Small intestine (tissue), 7 donors: ENCODE results near the gene DEXI. TPM values are rescaled to one million over a fixed set of nuclear protein-coding genes. Genes with fewer than 3 reads are reported as not detected.
A peak's percentile ranks its signal among the peaks of the same experiment; 100 is the strongest.
"Not testable (repeated sequence)": the region's sequence is repeated elsewhere in the genome, so short reads cannot be mapped to it uniquely, and the experiment has no call there.

ENCODE experiments used
- DNase-seq, 2 donors: peaks; one replicate each; pipeline versions ENCODE4 v3.0.0 to v3.0.0-alpha.2; 2013
- FAIRE-seq: peaks from 2 replicates; lab custom pipeline; 2012; peaks lifted over from hg19 to GRCh38; lab: Jason Lieb, UNC
- H3K27ac ChIP-seq, 3 donors: one replicate each; pipeline ENCODE4 v1.5.1; 2013; ENCODE audit warnings: low read length in 2 of 3, mild to moderate bottlenecking in 2 of 3, control low read depth in 1 of 3, inconsistent platforms in 1 of 3, low read depth in 1 of 3, moderate library complexity in 1 of 3
- H3K27me3 ChIP-seq, 3 donors: one replicate each; pipeline ENCODE4 v1.6.1; 2013; ENCODE audit warnings: low read length in 3 of 3, inconsistent platforms in 1 of 3; ENCODE audit not compliant: control insufficient read depth in 3 of 3, insufficient read depth in 3 of 3
- H3K36me3 ChIP-seq, 3 donors: one replicate each; pipeline ENCODE4 v1.6.1; 2013; ENCODE audit warnings: low read length in 3 of 3, inconsistent platforms in 1 of 3, low read depth in 1 of 3, mild to moderate bottlenecking in 1 of 3, moderate library complexity in 1 of 3; ENCODE audit not compliant: control insufficient read depth in 3 of 3, insufficient read depth in 2 of 3
- H3K4me1 ChIP-seq, 3 donors: one replicate each; pipeline ENCODE4 v1.6.1; 2013; ENCODE audit warnings: low read length in 2 of 3, inconsistent platforms in 1 of 3, low read depth in 1 of 3, mild to moderate bottlenecking in 1 of 3, moderate library complexity in 1 of 3; ENCODE audit not compliant: control insufficient read depth in 3 of 3, insufficient read depth in 2 of 3
- H3K4me3 ChIP-seq, 3 donors: one replicate each; pipeline ENCODE4 v1.5.1; 2013; ENCODE audit warnings: low read length in 3 of 3, control low read depth in 1 of 3, inconsistent platforms in 1 of 3, low read depth in 1 of 3, mild to moderate bottlenecking in 1 of 3, moderate library complexity in 1 of 3
- H3K9me3 ChIP-seq, 2 donors: one replicate each; pipeline ENCODE4 v1.6.1; 2013; ENCODE audit warnings: low read depth in 1 of 2, low read length in 1 of 2; ENCODE audit not compliant: control insufficient read depth in 2 of 2, insufficient read depth in 1 of 2
- WGBS, 3 donors: extraction: QIAGEN DNeasy Blood & Tissue Kit; methylation state at CpG; one replicate each; pipeline ENCODE4 v1.1.7; 2013; 5-methylcytosine and 5-hydroxymethylcytosine counted together
- polyA plus RNA-seq, 4 donors: library from polyadenylated mRNA; stranded (reverse) in 3 of 4; unstranded in 1 of 4; fragments of 200-250 nt in 3 of 4; fragments of 120-200 nt in 1 of 4; gene quantifications; one replicate each; pipeline versions ENCODE4 v1.2.1 to v1.2.3, GENCODE V29; 2013
- donor health status: healthy with polysubstance abuse.
- donor health status: control.
- donor health status: control.
- donor health status: Bipolar disorder and iron deficiency.
- donor health status: healthy.

DEXI gene
- polyA plus RNA-seq, 4 donors = 23.0 to 31.9 (median 26.3) TPM

GRCh38 chr16:10972819-10973464 lies 30.7 kb upstream of the DEXI start:
- Histone ChIP-seq H3K27ac (no peak overlapping the region), H3K27me3 (no peaks in the 10 kb centered on the region), H3K9me3 (no peaks in the 10 kb centered on the region), H3K4me3 (no peak overlapping the region), H3K4me1 (no peaks in the 10 kb centered on the region), H3K36me3 (peaks cover 3 to 42% (median 18%) of the 10 kb centered on the region in 3 donors)
- 84 to 94% (median 87%) methylated on average over 12 of the region's 12 CpGs for WGBS, 3 donors
- FAIRE-seq = no peak
- DNase-seq = no peak

DNA sequence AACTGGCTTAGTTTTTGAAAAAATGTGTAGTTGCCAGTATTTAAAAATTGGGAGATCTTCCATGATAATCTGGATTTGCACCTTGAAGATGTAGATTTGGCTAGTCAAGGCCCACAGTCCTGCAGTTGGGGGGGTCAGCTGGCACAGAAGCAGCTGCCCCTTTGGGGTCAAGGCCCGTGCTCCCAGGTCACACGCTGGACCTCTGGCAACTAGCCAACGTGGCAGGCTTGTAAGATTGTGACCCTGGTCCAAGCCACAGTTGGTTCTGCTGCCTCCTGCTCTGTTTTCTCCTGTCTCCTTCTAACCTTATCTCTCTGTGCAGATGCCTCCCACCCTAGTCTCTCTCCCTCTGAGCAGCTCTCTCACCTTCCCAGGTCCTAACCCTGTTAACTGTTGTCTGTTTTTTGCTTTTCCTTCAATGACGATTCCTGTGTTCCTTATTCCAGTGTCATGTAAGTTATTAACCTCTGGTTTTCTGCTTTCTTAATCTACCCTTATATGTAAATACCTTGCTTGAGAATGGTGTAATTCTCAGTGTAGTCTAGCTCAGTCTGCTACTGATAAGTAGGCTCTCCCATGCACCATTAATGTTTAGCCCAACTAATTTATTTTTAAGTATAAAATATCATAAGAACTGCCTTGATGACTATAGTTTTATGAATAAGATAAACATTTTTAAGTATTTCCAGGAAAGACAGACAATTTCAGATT lies 30.0 kb upstream of the DEXI start:
- DNase-seq (no peak), FAIRE-seq (no peak)
- 56 to 67% (median 57%) methylated on average over 4 of the region's 4 CpGs for WGBS, 3 donors
- no peak overlapping the region for H3K27ac ChIP-seq
- H3K36me3 ChIP-seq = peaks cover 3 to 41% (median 15%) of the 10 kb centered on the region in 3 donors
- H3K4me1 ChIP-seq = no peaks in the 10 kb centered on the region
- no peaks in the 10 kb centered on the region for H3K9me3 ChIP-seq
- H3K4me3 ChIP-seq = no peak overlapping the region
- no peaks in the 10 kb centered on the region for H3K27me3 ChIP-seq

GRCh38 chr16:10971560-10971961 lies 29.3 kb upstream of the DEXI start:
- WGBS, 3 donors = 49 to 75% (median 68%) methylated on average over 3 of the region's 3 CpGs
- Histone ChIP-seq H3K9me3 (no peaks in the 10 kb centered on the region), H3K4me1 (no peaks in the 10 kb centered on the region), H3K4me3 (no peak overlapping the region), H3K36me3 (peaks cover 2 to 41% (median 14%) of the 10 kb centered on the region in 3 donors), H3K27me3 (no peaks in the 10 kb centered on the region), H3K27ac (no peak overlapping the region)
- no peak for FAIRE-seq
- peak; percentile 67 to 77 for DNase-seq

- H3K36me3 ChIP-seq = peaks cover 0 to 42% (median 14%) of the 10 kb centered on the region in 3 donors
- DNase-seq (no peak), FAIRE-seq (no peak)
- H3K27ac ChIP-seq = no peak overlapping the region
- no peak overlapping the region for H3K4me3 ChIP-seq
- H3K27me3 ChIP-seq = no peaks in the 10 kb centered on the region
- H3K4me1 ChIP-seq = no peaks in the 10 kb centered on the region
- 92 to 97% (median 95%) methylated on average over 2 of the region's 2 CpGs for WGBS, 3 donors
- no peaks in the 10 kb centered on the region for H3K9me3 ChIP-seq
Measured at GRCh38 chr16:10970065-10970464, 27.8 kb upstream of the DEXI start.

- WGBS, 3 donors = 22 to 47% (median 34%) methylated on average over 1 of the region's 1 CpG
- H3K27me3 ChIP-seq = no peaks in the 10 kb centered on the region
- no peak for FAIRE-seq
- no peaks in the 10 kb centered on the region for H3K4me1 ChIP-seq
- DNase-seq = no peak
- no peak overlapping the region for H3K4me3 ChIP-seq
- H3K9me3 ChIP-seq = no peaks in the 10 kb centered on the region
- H3K36me3 ChIP-seq = peaks cover 0 to 44% (median 14%) of the 10 kb centered on the region in 3 donors
- H3K27ac ChIP-seq = no peak overlapping the region
Measured at GRCh38 chr16:10969615-10970014, 27.3 kb upstream of the DEXI start.

GRCh38 chr16:10968498-10968897 lies 26.2 kb upstream of the DEXI start:
- no peak for FAIRE-seq

DNA sequence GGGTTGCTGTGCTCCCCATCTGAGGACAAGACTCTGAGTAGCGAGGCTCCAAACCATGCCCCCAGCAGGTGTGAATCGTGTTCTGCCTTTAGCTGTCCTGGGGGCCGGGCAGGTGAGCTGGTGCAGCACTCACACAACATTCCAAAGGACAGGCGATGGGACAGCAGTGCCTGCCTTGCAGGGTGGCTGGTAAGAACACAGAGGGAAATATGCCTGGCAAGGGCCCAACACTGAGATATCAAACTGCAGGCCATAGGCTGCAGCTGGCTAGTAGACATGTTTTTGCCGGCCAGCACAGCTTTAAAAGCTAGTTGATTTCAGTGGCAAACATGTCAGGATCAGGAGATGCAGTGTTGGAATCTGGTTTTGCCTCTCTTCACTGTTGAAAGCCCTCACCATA lies 25.7 kb upstream of the DEXI start:
- no peaks in the 10 kb centered on the region for H3K27me3 ChIP-seq
- FAIRE-seq = no peak
- peaks cover 0 to 5% (median 0%) of the 10 kb centered on the region in 3 donors for H3K4me1 ChIP-seq
- no peak for DNase-seq
- peaks cover 3 to 46% (median 9%) of the 10 kb centered on the region in 3 donors for H3K36me3 ChIP-seq
- no peaks in the 10 kb centered on the region for H3K9me3 ChIP-seq
- no peak overlapping the region for H3K4me3 ChIP-seq
- 61 to 83% (median 64%) methylated on average over 5 of the region's 5 CpGs for WGBS, 3 donors
- no peak overlapping the region for H3K27ac ChIP-seq

More at GRCh38 chr16:10968498-10968897, 26.2 kb upstream of the DEXI start:
- Histone ChIP-seq H3K27ac (no peak overlapping the region), H3K27me3 (no peaks in the 10 kb centered on the region), H3K4me1 (peaks cover 0 to 5% (median 0%) of the 10 kb centered on the region in 3 donors), H3K4me3 (no peak overlapping the region), H3K36me3 (peaks cover 0 to 45% (median 11%) of the 10 kb centered on the region in 3 donors), H3K9me3 (no peaks in the 10 kb centered on the region)
- no peak for DNase-seq
- WGBS, 3 donors = 87 to 93% (median 89%) methylated on average over 3 of the region's 3 CpGs

- H3K27ac ChIP-seq, H3K9me3 ChIP-seq, FAIRE-seq, H3K27me3 ChIP-seq, H3K4me3 ChIP-seq, H3K4me1 ChIP-seq, DNase-seq: not testable (repeated sequence)
- WGBS, 3 donors = 59 to 68% (median 65%) methylated on average over 4 of the region's 4 CpGs
- H3K36me3 ChIP-seq = peaks cover 4 to 51% (median 11%) of the 10 kb centered on the region in 3 donors
Measured at GRCh38 chr16:10966559-10966958, 24.3 kb upstream of the DEXI start.
